ENCODE data around the gene STXBP3.

STXBP3 gene

GRCh38 chr1:108785264-108785663 is 38.8 kb downstream of the STXBP3 start:
- peaks cover 47% of the 10 kb centered on the region for H3K9me3 Mint-ChIP-seq
- H3K27ac Mint-ChIP-seq, result no peak overlapping the region
- peaks cover 93% of the 10 kb centered on the region for H3K36me3 Mint-ChIP-seq (ENCODE audit: low read depth)
- H3K4me3 Mint-ChIP-seq, result no peak overlapping the region
- no peaks in the 10 kb centered on the region for H3K27me3 Mint-ChIP-seq (ENCODE audit: low read depth)
- no peaks in the 10 kb centered on the region for H3K4me1 Mint-ChIP-seq
- no peak for TF ChIP-seq CTCF (IDR thresholded peaks at IDR 0.05; ENCODE audit: unreplicated experiment in 3 of 3)

DNA sequence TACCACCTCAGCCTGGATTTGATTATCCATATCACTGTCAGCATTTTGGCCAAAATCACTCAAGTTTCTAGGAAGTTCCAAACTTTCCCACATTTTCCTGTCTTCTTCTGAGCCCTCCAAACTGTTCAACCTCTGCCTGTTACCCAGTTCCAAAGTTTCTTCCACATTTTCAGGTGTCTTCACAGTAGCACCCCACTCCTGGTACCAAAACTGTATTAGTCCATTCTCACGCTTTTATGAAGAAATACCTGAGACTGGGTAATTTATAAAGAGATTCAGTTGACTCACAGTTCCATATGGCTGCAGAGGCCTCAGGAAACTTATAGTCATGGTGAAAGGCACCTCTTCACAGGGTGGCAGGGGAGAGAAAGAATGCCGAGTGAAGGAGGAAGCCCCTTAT is 39.4 kb downstream of the STXBP3 start:
- no peak for TF ChIP-seq CTCF (IDR thresholded peaks at IDR 0.05; ENCODE audit: unreplicated experiment in 3 of 3)
- Mint-ChIP-seq H3K27ac (no peak overlapping the region), H3K27me3 (ENCODE audit: low read depth) (no peaks in the 10 kb centered on the region), H3K4me1 (no peaks in the 10 kb centered on the region), H3K36me3 (ENCODE audit: low read depth) (peaks cover 98% of the 10 kb centered on the region), H3K4me3 (no peak overlapping the region), H3K9me3 (peaks cover 48% of the 10 kb centered on the region)

GRCh38 chr1:108791790-108792189 is 45.3 kb downstream of the STXBP3 start:
- Mint-ChIP-seq H3K4me1 (no peaks in the 10 kb centered on the region), H3K36me3 (ENCODE audit: low read depth) (peaks cover 90% of the 10 kb centered on the region), H3K4me3 (no peak overlapping the region), H3K27ac (no peak overlapping the region), H3K27me3 (ENCODE audit: low read depth) (no peaks in the 10 kb centered on the region), H3K9me3 (peaks cover 32% of the 10 kb centered on the region)
- no peak for TF ChIP-seq CTCF (IDR thresholded peaks at IDR 0.05; ENCODE audit: unreplicated experiment in 3 of 3)

- H3K36me3 Mint-ChIP-seq (ENCODE audit: low read depth), result peaks cover 83% of the 10 kb centered on the region
- no peak for TF ChIP-seq CTCF (IDR thresholded peaks at IDR 0.05; ENCODE audit: unreplicated experiment in 3 of 3)
- no peak overlapping the region for H3K4me3 Mint-ChIP-seq
- no peak overlapping the region for H3K27ac Mint-ChIP-seq
- H3K27me3 Mint-ChIP-seq (ENCODE audit: low read depth), result no peaks in the 10 kb centered on the region
- no peaks in the 10 kb centered on the region for H3K4me1 Mint-ChIP-seq
- peaks cover 28% of the 10 kb centered on the region for H3K9me3 Mint-ChIP-seq
Measured at GRCh38 chr1:108792420-108792819, 45.9 kb downstream of the STXBP3 start.

DNA sequence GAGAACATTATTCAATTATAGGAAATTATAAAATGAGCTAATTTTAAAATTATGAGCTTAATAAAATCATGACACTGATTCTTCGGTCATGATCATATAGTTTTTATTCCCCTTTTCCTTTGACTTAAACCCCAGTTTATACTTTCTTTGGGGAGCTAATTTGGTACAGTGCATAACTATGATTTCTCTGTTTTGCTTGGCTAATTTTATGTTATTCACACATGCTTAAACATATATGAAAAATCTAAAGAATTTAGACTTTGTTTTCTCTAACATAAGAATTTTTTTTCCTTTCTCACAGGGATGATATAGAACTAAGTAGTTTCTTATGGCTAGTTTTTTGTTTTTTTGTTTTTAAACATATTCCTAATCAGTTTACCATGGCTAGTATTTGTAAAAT is 52.5 kb downstream of the STXBP3 start:
- no peaks in the 10 kb centered on the region for H3K9me3 Mint-ChIP-seq

More for the DNA sequence above, 52.5 kb downstream of the STXBP3 start:
- H3K27me3 Mint-ChIP-seq (ENCODE audit: low read depth), result no peaks in the 10 kb centered on the region
- no peak overlapping the region for H3K4me3 Mint-ChIP-seq
- H3K36me3 Mint-ChIP-seq (ENCODE audit: low read depth), result peaks cover 63% of the 10 kb centered on the region
- H3K4me1 Mint-ChIP-seq, result no peaks in the 10 kb centered on the region
- no peak for TF ChIP-seq CTCF (IDR thresholded peaks at IDR 0.05; ENCODE audit: unreplicated experiment in 3 of 3)
- no peak overlapping the region for H3K27ac Mint-ChIP-seq

Data from nephron (organoid).